GM12872 (cell line): Measurements from ENCODE around the gene RASSF5.

Experiments used
- CTCF ChIP-seq: IDR thresholded peaks from 3 replicates; pipeline ENCODE4 v1.5.1; 2011; ENCODE audit warnings: low read depth, mild to moderate bottlenecking, low read length, moderate library complexity; ENCODE audit not compliant: insufficient read depth

RASSF5 gene

DNA sequence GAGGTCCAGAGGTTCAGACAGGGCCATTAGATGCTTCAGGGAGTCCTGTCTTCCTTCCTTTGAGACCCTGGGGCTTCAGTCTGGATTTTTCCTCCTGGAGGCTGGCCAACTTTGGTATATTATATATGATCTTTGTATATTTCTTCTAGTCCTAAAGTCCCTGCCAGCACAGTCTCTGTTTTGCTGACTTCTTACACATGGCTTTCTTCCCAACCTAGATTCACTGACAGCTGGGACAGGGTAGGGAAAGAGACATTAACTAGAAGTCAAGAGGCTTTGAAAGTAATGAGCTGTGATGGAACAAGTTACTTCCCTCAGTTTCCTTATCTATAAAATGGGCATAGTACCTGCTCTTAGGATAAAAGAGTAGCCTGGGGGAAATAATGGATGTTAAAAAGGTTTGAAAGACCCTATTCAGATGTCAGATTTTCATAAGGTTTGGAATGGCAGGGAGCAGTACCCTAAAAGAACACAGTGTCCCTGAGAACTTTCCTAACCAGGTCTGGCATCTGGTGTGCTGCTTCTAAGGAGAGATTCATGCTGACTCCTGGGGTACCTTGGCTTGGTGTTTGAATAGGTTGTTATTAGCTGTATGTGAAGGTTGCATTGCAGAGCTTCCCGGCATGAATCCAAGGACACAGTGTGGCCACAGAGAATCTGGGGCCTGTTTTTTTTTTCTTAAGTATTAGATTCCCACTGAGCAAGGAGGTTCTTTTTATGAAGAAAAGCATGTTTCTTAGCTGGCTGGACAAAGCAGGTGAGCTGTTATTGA lies 47.6 kb downstream of the RASSF5 start:
- no peak for TF ChIP-seq CTCF

DNA sequence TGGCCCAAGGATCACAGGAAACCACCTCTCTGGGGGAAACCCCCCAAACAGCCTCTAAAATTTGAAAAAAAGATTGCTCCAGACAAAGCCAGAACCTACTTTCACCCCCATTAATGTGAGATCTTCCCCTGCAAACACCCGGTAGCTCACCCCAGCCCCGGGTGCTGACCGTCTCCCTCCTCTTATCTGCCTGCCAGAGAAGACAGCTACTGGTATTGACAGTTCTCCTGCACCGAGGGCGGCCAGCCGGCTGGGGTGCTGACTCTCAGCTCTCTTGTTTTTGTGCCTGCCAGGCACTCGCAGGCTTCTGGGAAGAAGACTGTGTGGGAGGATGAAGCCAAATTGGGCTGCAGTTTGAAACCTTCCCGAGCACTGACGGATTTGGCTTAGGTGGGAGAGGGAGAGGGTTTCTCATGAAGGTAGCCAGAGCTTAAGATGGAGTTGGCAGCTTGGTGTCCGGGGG lies 48.2 kb downstream of the RASSF5 start:
- TF ChIP-seq CTCF, result no peak

- TF ChIP-seq CTCF, result no peak
Observed at GRCh38 chr1:206556047-206556749, 48.9 kb downstream of the RASSF5 start.

DNA sequence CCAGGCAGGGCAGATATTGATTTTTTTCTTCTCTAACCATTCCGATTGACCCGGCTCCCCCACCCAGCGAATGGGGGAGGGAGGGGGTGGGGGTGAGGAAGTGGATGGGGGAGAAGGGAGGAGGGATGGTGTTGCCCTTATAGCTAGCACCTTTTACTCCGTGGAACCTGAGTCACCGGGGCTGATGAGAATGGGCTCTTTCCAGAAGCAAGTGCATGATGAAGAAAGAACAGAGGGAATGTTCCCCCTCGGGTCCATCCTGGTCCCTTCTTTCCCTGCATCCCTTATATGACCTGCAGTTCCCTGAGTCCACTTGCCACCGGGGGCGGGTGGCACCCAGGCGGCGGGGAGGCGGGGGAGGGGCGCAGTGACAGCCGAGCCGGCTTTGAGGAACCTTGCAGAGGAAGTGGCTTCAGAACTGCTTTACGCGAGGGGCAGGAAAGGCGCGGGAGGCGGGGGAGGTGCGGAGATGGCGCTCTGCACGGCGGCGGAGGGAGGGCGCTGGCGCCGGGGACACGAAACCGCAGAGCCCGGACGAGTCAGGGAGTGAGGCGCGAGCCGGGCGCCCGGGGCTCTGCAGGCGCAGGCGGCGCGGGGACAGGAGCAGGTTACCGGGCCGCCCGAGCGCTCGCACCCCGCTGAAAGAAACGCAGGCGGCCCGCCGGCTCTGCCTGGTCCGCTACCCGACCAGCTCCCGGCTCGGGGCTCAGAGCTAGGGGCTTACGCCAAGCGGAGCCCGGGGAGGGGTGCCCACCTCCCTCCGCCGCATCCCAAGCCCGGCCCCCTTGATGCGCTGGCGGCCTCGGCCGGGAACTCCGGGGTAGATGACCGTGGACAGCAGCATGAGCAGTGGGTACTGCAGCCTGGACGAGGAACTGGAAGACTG lies 49.7 kb downstream of the RASSF5 start:
- TF ChIP-seq CTCF, result no peak

GRCh38 chr1:206557636-206558473 lies 50.5 kb downstream of the RASSF5 start:
- TF ChIP-seq CTCF, result no peak

DNA sequence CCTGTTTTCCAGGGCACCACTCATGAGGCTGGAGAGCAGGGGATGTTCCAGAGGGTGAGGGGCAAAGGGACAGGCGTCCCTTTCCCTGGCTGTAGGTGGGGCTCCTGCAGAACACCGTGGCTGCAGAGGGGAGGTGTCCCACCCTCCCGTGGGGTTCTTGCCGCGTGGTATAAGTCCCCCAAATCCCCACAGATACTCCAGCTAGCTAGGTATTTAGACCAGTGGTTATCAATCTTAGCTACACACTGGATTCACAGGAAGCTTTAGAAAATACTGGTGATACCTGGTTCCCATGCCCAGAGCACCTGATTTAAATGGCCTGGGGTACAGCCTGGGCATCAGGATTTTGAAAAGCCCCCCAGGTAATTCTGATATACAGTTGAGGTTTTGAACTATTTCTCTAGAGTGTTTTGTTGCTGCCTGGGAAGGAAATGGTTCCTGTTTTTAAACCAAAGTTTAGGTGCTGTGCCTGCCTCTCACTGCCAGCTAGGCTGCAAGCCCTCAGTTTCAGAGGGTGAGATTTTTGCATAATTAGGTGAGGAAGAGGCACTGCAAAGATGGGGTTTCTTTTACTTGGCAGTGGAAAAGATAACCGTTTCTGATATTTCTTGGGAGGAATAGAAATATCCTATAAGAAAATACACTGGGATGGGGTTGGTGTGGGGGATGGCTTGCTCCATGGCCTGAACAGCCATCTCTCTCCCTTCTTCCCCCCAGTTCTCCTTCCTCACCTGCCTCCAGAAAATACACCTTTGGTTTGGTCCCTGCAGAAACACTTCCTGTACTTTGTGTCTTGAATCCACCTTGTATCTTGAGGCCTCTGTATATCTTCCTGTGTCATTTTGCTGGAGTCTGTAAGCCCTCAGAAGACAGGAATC lies 51.7 kb downstream of the RASSF5 start:
- TF ChIP-seq CTCF, result no peak
